Activated T-helper 2 cell treated with anti-CD3 and anti-CD28 coated beads, Interferon-gamma antibody, Interleukin-2, Interleukin-4, amounts not matched to agents 10 μg/mL and 5 μg/mL and 100 μg/mL, durations not matched to agents 14 hours and 24 hours and 36 hours (primary cell): ENCODE measurements around the gene TAB2. TPM values are rescaled to one million over a fixed set of nuclear protein-coding genes. Genes with fewer than 3 reads are reported as not detected.
"Not testable (repeated sequence)": the region's sequence is repeated elsewhere in the genome, so short reads cannot be mapped to it uniquely, and the experiment has no call there.

ENCODE experiments used
- DNase-seq: peaks from one replicate; pipeline ENCODE4 v3.0.0; 2021; ENCODE audit warnings: low spot score
- H3K27ac Mint-ChIP-seq: one replicate; pipeline ENCODE4 v1.8.0; 2021; ENCODE audit warnings: mixed read lengths
- H3K27me3 Mint-ChIP-seq: one replicate; pipeline ENCODE4 v1.8.0; 2021; ENCODE audit warnings: low read depth, mixed read lengths
- H3K36me3 Mint-ChIP-seq: one replicate; pipeline ENCODE4 v1.8.0; 2021; ENCODE audit warnings: low read depth, mixed read lengths
- H3K4me1 Mint-ChIP-seq: one replicate; pipeline ENCODE4 v1.8.0; 2021; ENCODE audit warnings: low read depth, mixed read lengths
- H3K4me3 Mint-ChIP-seq: one replicate; pipeline ENCODE4 v1.8.0; 2021; ENCODE audit warnings: low read depth, mild to moderate bottlenecking, moderate library complexity, mixed read lengths
- H3K9me3 Mint-ChIP-seq: one replicate; pipeline ENCODE4 v1.8.0; 2021; ENCODE audit warnings: mixed read lengths
- intact Hi-C: fragments of 100-400 bp; cut with micrococcal nuclease; formaldehyde crosslinking; loops from one replicate; pipeline ENCODE4 v1.15.1; 2023
- total RNA-seq: library from RNA; stranded (reverse); gene quantifications from 2 replicates; pipeline ENCODE4 v1.2.3, GENCODE V29; 2022

The TAB2 gene
- total RNA-seq, 1 donor from 2014 or later: 110 TPM

- H3K27me3 Mint-ChIP-seq: no peaks in the 10 kb centered on the region
- intact Hi-C loops: no loop called here
- peaks cover 35% of the 10 kb centered on the region for H3K4me1 Mint-ChIP-seq
- no peak for DNase-seq
- no peak overlapping the region for H3K4me3 Mint-ChIP-seq
- H3K36me3 Mint-ChIP-seq: no peaks in the 10 kb centered on the region
- no peaks in the 10 kb centered on the region for H3K9me3 Mint-ChIP-seq
- no peak overlapping the region for H3K27ac Mint-ChIP-seq
These were observed 118.5 kb downstream of the TAB2 start for GRCh38 chr6:149435919-149436586.

GRCh38 chr6:149436647-149437046, 119.1 kb downstream of the TAB2 start:
- H3K36me3 Mint-ChIP-seq: no peaks in the 10 kb centered on the region
- no peaks in the 10 kb centered on the region for H3K9me3 Mint-ChIP-seq
- intact Hi-C loops: no loop called here

GRCh38 chr6:149437212-149437611, 119.7 kb downstream of the TAB2 start:
- H3K27me3 Mint-ChIP-seq: no peaks in the 10 kb centered on the region
- no peaks in the 10 kb centered on the region for H3K36me3 Mint-ChIP-seq
- no peak overlapping the region for H3K4me3 Mint-ChIP-seq
- H3K27ac Mint-ChIP-seq: no peak overlapping the region
- peaks cover 32% of the 10 kb centered on the region for H3K4me1 Mint-ChIP-seq
- DNase-seq: no peak
- no peaks in the 10 kb centered on the region for H3K9me3 Mint-ChIP-seq
- intact Hi-C loops: no loop called here

More at GRCh38 chr6:149436647-149437046, 119.1 kb downstream of the TAB2 start:
- H3K27me3 Mint-ChIP-seq: no peaks in the 10 kb centered on the region
- H3K27ac Mint-ChIP-seq: no peak overlapping the region
- peaks cover 35% of the 10 kb centered on the region for H3K4me1 Mint-ChIP-seq
- DNase-seq: no peak
- no peak overlapping the region for H3K4me3 Mint-ChIP-seq

- Mint-ChIP-seq H3K9me3 (no peaks in the 10 kb centered on the region), H3K36me3 (no peaks in the 10 kb centered on the region), H3K27me3 (no peaks in the 10 kb centered on the region), H3K4me1 (peaks cover 30% of the 10 kb centered on the region), H3K4me3 (no peak overlapping the region), H3K27ac (peak overlapping the region; percentile 3)
- intact Hi-C loops: loop anchor here (2.0 kb wide), 1 partner anchor 56 kb away; no protein-coding TSS in a partner anchor
- DNase-seq: no peak
These were observed 121.3 kb downstream of the TAB2 start for GRCh38 chr6:149438855-149439254.

GRCh38 chr6:149439626-149440025, 122.1 kb downstream of the TAB2 start:
- Mint-ChIP-seq H3K27me3 (no peaks in the 10 kb centered on the region), H3K36me3 (no peaks in the 10 kb centered on the region), H3K4me1 (peaks cover 29% of the 10 kb centered on the region), H3K9me3 (no peaks in the 10 kb centered on the region), H3K4me3 (no peak overlapping the region), H3K27ac (no peak overlapping the region)
- DNase-seq: no peak
- intact Hi-C loops: loop anchor here (2.0 kb wide), 1 partner anchor 55 kb away; no protein-coding TSS in a partner anchor

- DNase-seq: no peak
- Mint-ChIP-seq H3K9me3 (no peaks in the 10 kb centered on the region), H3K4me3 (no peak overlapping the region), H3K36me3 (no peaks in the 10 kb centered on the region), H3K27me3 (no peaks in the 10 kb centered on the region), H3K27ac (no peak overlapping the region), H3K4me1 (peaks cover 31% of the 10 kb centered on the region)
- intact Hi-C loops: no loop called here
These were observed 123.5 kb downstream of the TAB2 start for GRCh38 chr6:149440735-149441671.

- no peak overlapping the region for H3K27ac Mint-ChIP-seq
- H3K9me3 Mint-ChIP-seq: no peaks in the 10 kb centered on the region
- no peaks in the 10 kb centered on the region for H3K36me3 Mint-ChIP-seq
- peaks cover 31% of the 10 kb centered on the region for H3K4me1 Mint-ChIP-seq
- no peaks in the 10 kb centered on the region for H3K27me3 Mint-ChIP-seq
- DNase-seq: no peak
- H3K4me3 Mint-ChIP-seq: no peak overlapping the region
- intact Hi-C loops: no loop called here
These were observed 124.2 kb downstream of the TAB2 start for GRCh38 chr6:149441740-149442139.

GRCh38 chr6:149443411-149444181, 126.1 kb downstream of the TAB2 start:
- intact Hi-C loops: no loop called here
- H3K36me3 Mint-ChIP-seq: no peaks in the 10 kb centered on the region
- no peak overlapping the region for H3K4me3 Mint-ChIP-seq
- H3K27me3 Mint-ChIP-seq: no peaks in the 10 kb centered on the region
- no peaks in the 10 kb centered on the region for H3K9me3 Mint-ChIP-seq
- H3K27ac Mint-ChIP-seq: no peak overlapping the region
- no peak for DNase-seq
- peaks cover 16% of the 10 kb centered on the region for H3K4me1 Mint-ChIP-seq

GRCh38 chr6:149444360-149445094, 127.0 kb downstream of the TAB2 start:
- H3K4me1 Mint-ChIP-seq, H3K27me3 Mint-ChIP-seq, H3K36me3 Mint-ChIP-seq, intact Hi-C loops, H3K4me3 Mint-ChIP-seq, H3K9me3 Mint-ChIP-seq, DNase-seq, H3K27ac Mint-ChIP-seq: not testable (repeated sequence)

- no peak for DNase-seq
- Mint-ChIP-seq H3K4me3 (no peak overlapping the region), H3K27ac (no peak overlapping the region)
These were observed 127.6 kb downstream of the TAB2 start for GRCh38 chr6:149445095-149445466.

GRCh38 chr6:149445573-149445972, 128.1 kb downstream of the TAB2 start:
- Mint-ChIP-seq H3K36me3 (peaks cover 7% of the 10 kb centered on the region), H3K9me3 (no peaks in the 10 kb centered on the region), H3K27me3 (no peaks in the 10 kb centered on the region), H3K4me1 (peaks cover 2% of the 10 kb centered on the region), H3K27ac (no peak overlapping the region), H3K4me3 (no peak overlapping the region)
- intact Hi-C loops: no loop called here
- DNase-seq: no peak

More at GRCh38 chr6:149445095-149445466, 127.6 kb downstream of the TAB2 start:
- H3K4me1 Mint-ChIP-seq: peaks cover 2% of the 10 kb centered on the region
- H3K9me3 Mint-ChIP-seq: no peaks in the 10 kb centered on the region
- no peaks in the 10 kb centered on the region for H3K27me3 Mint-ChIP-seq
- intact Hi-C loops: no loop called here
- H3K36me3 Mint-ChIP-seq: peaks cover 7% of the 10 kb centered on the region

GRCh38 chr6:149446791-149447376, 129.4 kb downstream of the TAB2 start:
- H3K4me3 Mint-ChIP-seq: no peak overlapping the region
- intact Hi-C loops: no loop called here
- H3K27me3 Mint-ChIP-seq: no peaks in the 10 kb centered on the region
- no peaks in the 10 kb centered on the region for H3K9me3 Mint-ChIP-seq
- DNase-seq: no peak
- peaks cover 2% of the 10 kb centered on the region for H3K4me1 Mint-ChIP-seq
- H3K27ac Mint-ChIP-seq: no peak overlapping the region
- peaks cover 9% of the 10 kb centered on the region for H3K36me3 Mint-ChIP-seq
